SH-SY5Y (cell line): ENCODE results near the gene DIP2C.

Source experiments
- GATA2 ChIP-seq: IDR thresholded peaks from 2 replicates; pipeline ENCODE4 v1.6.1; 2011; ENCODE audit warnings: mild to moderate bottlenecking, low read depth, low read length
- GATA3 ChIP-seq: IDR thresholded peaks from 2 replicates; pipeline ENCODE4 v1.6.1; 2011; ENCODE audit warnings: low read depth, mild to moderate bottlenecking, low read length, moderate library complexity

The DIP2C gene

GRCh38 chr10:623477-624311 lies 65.8 kb downstream of the DIP2C start:
- TF ChIP-seq GATA3: no peak
- no peak for TF ChIP-seq GATA2

- no peak for TF ChIP-seq GATA3
- TF ChIP-seq GATA2: no peak
Observed at GRCh38 chr10:623014-623413, 66.5 kb downstream of the DIP2C start.

GRCh38 chr10:621981-622740 lies 67.3 kb downstream of the DIP2C start:
- TF ChIP-seq GATA3 (no peak), GATA2 (no peak)

DNA sequence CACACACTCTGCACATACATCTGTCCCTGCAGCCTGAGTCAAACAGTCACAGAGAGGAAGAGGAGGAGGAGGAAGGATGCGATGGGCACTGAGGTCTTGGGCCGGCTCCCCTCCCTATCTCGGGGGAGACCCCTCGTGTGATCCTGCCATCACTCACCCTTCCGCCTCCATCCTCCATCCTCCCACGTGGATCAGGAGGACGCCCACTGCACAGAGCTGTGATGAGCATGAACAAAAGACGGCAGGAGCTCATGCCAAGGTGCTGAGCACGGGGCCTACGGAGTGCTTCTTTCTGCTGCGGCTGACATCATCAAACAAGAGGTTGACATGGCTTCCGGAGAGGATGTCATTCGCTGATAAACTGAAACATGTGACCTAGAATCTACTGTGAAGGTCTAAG lies 68.0 kb downstream of the DIP2C start:
- TF ChIP-seq GATA3 (no peak), GATA2 (no peak)

- no peak for TF ChIP-seq GATA3
- TF ChIP-seq GATA2: no peak
Observed at GRCh38 chr10:620971-621370, 68.5 kb downstream of the DIP2C start.

- no peak for TF ChIP-seq GATA3
- TF ChIP-seq GATA2: no peak
Observed at GRCh38 chr10:620417-620816, 69.1 kb downstream of the DIP2C start.

- TF ChIP-seq GATA2: no peak
- TF ChIP-seq GATA3: no peak
Observed at GRCh38 chr10:619710-620109, 69.8 kb downstream of the DIP2C start.

GRCh38 chr10:618229-618989 lies 71.1 kb downstream of the DIP2C start:
- TF ChIP-seq GATA2: no peak
- TF ChIP-seq GATA3: no peak

DNA sequence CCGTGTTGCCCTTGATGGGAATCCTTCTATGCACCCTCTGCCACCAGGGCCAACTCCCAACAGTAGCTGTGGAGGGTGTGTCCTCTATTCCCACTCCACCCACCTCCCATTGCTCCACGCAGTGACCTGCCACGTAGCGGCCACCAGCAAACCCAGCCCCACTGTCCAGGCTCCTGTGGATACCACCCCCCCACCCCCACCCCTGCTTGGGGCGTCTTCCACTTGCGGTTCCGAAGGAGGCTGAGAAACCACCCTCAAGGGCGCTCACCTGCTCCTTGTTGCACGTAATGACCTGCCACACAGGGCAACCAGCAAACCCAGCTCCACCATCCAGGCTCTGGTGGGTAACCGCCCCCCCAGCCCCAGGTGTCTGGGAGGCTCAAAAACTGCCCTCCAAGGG lies 72.0 kb downstream of the DIP2C start:
- TF ChIP-seq GATA3: no peak
- TF ChIP-seq GATA2: no peak

DNA sequence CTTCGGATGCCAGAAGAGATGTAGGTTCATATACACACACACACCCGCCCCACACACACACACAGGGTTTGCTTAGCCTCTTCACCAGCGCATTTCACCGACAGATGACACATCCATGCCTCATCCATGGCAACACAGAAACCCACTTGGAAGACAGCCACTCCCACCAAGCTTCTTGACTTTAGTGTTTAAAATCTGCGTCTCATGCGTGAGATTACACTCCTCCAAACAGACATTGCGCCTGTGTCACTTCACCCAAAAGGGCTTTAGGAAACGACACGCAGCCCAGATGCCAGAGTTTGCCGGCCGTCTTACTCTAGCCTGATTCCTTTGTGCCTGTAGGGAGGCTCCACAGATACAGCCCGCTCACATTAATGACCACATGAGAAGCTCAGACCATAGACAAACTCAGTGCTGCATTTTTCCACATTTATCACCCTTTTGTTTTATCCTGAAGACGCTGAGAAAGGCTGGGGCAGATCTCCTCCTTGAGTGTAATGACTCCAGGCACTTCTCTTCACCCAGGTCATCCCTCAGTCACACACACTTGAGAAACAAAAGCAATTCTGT lies 73.8 kb downstream of the DIP2C start:
- TF ChIP-seq GATA2 (no peak), GATA3 (no peak)

GRCh38 chr10:614790-615582 lies 74.5 kb downstream of the DIP2C start:
- no peak for TF ChIP-seq GATA2
- TF ChIP-seq GATA3: no peak

GRCh38 chr10:614139-614711 lies 75.2 kb downstream of the DIP2C start:
- TF ChIP-seq GATA3: no peak
